GM04504 (cell line): Measurements from ENCODE around the gene EXO5.
"Not testable (repeated sequence)": the region's sequence is repeated elsewhere in the genome, so short reads cannot be mapped to it uniquely, and the experiment has no call there.

Experiments used
- DNase-seq: peaks from one replicate; pipeline ENCODE4 v3.0.0-alpha.2; 2012; ENCODE audit warnings: low read depth

EXO5 gene

GRCh38 chr1:40554807-40555206 lies 46.2 kb downstream of the EXO5 start:
- not testable (repeated sequence) for DNase-seq

- no peak for DNase-seq
These were observed 47.6 kb downstream of the EXO5 start for GRCh38 chr1:40556121-40556520.

- not testable (repeated sequence) for DNase-seq
These were observed 49.7 kb downstream of the EXO5 start for GRCh38 chr1:40558241-40558640.

- DNase-seq = no peak
These were observed 53.6 kb downstream of the EXO5 start for GRCh38 chr1:40562185-40562584.

GRCh38 chr1:40563266-40563665 lies 54.7 kb downstream of the EXO5 start:
- DNase-seq = no peak

- DNase-seq = no peak
These were observed 55.9 kb downstream of the EXO5 start for GRCh38 chr1:40564506-40564905.

GRCh38 chr1:40564913-40565312 lies 56.3 kb downstream of the EXO5 start:
- no peak for DNase-seq
